DMS53 treated with DMSO at 0.1 percent for 48 hours (cell line): Measurements from ENCODE around the gene PNMA3.
"Not testable (repeated sequence)": the region's sequence is repeated elsewhere in the genome, so short reads cannot be mapped to it uniquely, and the experiment has no call there.

ENCODE experiments used
- DNase-seq: peaks from one replicate; lab custom pipeline; 2025; ENCODE audit not compliant: unreplicated experiment; lab: John Stamatoyannopoulos, UW

PNMA3 gene

DNA sequence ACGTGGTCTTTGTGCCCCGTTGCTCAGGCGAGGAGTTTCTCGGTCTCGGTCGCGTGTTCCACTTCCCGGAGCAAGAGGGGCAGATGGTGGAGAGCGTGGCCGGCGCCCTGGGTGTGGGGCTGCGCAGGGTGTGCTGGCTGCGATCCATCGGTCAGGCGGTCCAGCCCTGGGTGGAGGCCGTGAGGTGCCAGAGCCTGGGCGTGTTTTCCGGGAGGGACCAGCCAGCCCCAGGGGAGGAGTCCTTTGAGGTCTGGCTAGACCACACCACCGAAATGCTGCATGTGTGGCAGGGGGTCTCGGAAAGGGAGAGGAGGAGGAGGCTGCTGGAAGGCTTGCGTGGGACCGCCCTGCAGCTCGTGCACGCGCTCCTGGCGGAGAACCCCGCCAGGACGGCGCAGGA, 17.1 kb downstream of the PNMA3 start:
- not testable (repeated sequence) for DNase-seq

DNA sequence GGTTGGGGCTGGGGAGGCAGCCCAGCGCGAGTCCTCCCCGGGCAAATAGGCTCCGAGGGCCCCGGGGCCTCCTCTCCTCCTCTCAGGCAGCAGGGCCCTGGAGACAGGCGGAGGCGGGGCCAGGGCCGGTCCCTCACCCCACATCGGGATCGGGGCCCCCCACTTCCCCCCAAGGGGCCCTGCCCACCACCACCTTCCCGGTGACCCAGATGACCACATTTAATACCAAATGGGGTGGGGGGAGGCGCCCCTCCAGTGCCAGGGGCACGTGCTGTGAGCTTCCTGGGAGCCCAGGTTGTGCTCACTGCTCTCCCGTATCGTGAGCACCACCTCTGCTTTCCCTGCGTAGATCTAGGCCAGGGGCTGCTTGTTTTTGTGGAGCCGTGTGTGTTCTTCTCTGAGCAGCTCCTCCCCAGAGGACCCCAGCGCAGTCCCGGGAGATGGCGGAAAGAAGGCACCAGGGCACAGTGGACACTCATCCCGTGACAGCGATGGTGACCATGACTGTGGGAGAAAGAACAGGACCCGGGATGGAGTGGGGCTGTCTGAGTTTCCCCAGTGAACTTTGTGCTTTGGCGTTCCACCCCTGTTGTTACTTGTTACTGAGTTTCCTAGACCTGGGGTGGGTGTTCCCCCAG, 18.1 kb downstream of the PNMA3 start:
- DNase-seq, result no peak

DNA sequence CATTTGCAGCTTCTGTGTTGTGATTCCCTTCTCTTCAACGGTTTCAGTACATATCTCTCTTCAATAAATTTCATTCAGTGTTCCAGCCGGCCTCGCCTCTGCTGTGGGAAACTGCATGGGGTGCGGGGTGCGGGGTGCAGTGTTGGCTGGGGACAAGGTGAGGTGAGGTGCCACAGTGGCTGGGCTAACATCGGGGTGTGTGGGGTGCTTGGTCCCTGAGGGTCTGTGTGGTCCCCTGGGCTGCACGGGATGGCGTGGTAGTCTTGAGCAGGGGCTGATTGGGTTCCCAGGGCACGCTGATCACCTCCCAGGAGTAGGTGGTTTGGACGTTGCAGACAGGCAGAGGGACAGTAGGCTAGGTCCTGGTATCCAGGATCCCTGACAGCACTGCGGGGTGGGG, 18.7 kb downstream of the PNMA3 start:
- DNase-seq, result no peak

DNA sequence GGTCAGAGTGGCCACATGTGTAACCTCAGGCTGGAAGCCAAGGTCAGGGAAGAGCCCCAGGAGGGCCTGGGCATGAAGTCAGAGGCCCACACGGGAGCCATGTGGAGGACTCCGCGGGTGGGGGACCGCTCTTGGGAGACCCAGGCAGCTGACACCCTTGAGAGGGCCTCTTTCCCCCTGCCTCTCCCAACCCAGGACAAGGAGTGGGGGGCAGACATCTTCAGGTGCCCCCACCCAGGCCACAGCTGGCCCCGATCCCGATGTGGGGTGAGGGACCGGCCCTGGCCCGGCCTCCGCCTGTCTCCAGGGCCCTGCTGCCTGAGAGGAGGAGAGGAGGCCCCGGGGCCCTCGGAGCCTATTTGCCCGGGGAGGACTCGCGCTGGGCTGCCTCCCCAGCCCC, 19.1 kb downstream of the PNMA3 start:
- DNase-seq, result no peak

DNA sequence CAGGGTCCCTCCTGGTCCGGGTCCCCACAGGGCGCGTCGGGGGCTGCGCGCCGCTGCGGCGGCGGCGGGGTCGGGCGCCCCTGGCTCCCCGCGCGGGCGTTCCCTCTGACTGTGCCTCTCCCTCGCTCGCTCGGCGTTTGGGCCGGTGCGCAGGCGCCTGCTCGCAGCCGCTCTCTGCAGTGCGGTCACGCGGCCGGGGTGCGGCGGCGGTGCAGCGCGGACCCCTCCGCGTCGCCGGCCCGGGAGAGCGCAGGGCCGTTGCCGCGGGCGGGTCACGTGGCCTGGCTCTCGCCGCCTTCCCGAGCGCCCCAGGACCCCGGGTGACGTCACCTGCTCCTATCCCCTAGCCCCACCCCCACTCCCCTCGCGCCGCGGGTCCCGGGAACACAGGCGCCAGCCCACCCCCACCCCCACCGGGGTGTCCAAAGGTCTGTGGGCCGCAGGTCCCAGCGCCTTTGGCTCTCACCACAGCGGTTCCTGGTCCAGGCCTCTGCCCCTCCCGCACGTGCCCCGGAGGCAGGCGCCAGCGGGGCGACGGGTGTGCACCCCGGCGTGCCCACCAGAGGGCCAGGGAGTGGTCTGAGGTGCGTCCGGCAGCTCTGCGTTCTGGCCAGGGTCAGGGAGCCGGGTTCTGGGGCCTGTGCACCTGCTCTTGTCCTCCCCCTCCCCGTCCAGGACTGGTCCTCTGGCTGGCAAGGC, 21.3 kb downstream of the PNMA3 start:
- not testable (repeated sequence) for DNase-seq

DNA sequence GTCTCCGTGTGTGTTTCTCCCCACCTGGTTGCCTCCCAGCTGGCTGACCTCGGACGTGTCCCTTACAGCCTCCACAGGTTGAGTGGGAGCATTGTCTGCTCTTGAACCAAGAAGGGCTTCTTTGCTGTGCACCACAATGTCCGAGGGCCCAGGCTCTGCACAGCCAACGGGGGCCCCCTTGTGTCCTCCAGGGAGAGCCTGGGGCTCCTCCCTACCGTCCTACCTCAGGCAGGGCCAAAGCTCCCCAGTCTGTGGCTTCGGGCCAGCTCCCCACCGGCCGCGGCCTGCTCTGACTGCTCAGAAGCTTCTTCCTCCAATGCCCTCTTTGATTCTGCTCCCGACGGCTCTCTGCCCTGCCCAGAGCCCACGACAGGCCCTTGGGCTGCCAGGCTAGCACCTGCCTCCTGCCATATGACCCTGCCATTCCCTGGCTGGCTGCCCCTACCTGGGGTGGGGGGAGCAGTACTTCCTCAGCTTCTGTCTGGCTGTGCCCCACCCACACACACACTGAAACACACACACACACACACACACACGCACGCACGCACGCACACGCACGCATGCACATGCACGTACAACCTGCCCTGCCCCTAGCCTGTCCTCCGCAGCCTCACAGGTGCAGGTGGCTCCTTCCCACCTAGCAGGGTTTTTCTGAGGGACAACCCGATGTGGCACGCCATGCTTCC, 27.1 kb downstream of the PNMA3 start:
- DNase-seq, result not testable (repeated sequence)

DNA sequence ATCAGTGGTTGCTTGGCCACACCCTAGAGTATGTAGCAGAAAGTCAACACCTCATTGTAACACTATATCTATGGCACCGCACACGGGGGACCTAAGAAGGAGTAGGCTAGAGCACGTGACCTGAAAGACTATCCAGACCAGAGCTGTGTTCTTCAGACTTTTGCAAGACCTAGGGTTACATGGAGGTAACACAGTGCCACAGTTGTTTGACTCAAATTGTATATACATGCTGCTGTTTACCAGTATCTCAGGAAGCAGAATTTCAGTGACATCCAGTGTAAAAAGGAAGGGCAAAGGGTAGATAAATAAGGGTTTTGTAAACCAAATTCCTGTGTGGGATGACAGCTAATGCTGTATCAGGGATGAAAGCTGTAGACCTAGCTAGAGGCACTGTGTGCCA, 46.1 kb downstream of the PNMA3 start:
- no peak for DNase-seq

DNA sequence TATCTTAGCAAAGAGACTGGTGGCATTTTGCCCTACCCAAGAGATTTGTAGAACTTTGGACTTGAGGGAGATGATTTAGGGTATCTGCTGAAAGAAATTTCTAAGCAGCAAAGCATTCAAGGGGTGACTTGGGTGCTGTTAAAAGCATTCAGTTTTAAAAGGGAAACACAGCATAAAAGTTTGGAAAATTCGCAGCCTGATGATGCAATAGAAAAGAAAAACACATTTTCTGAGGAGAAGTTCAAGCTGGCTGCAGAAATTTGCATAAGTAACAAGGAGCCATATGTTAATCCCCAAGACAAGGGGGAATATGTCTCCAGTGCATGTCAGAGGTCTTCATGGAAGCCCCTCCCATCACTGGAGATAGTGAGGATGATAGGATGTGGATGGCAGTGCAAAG, 48.7 kb downstream of the PNMA3 start:
- not testable (repeated sequence) for DNase-seq

DNA sequence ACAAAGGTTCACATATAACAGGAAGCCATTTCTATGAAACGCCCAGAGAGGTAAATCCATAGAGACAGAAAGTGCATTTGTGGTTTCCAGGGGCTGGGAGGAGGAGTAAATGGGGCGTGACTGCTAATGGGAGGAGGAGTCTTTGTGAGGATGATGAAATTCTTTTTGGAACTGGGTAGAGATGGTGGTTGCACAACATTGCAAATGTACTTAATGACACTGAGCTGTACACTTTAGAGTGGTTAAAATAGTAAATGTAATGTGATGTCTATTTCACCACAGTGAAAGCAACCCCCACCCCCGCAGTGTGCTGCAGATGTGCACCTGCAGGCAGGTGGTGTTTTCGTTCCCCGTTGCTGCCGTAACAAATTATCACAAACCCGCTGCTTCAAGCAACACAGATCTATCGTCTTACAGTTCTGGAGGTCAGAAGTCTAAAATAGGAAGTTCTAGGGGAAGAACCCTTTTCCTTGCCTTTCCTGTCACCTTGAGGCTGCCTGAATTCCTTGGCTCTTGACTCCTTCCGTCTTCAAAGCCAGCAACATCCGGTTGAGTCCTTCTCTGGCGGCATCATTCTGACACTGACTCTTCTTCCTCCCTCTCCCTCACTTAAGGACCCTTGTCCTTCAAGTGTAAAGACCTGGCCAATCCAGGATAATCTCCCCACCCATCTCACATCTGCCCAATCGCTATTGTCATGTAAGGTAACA, 50.0 kb downstream of the PNMA3 start:
- DNase-seq, result not testable (repeated sequence)
